IPS-18a (cell line): Measurements from ENCODE around the gene ELMO1.

Experiments
- H3K27ac ChIP-seq: one replicate; pipeline ENCODE4 v1.5.1; 2013; ENCODE audit warnings: low read length
- H3K27me3 ChIP-seq: one replicate; pipeline ENCODE4 v1.6.1; 2013; ENCODE audit warnings: mild to moderate bottlenecking, low read length; ENCODE audit not compliant: control insufficient read depth, insufficient read depth
- H3K36me3 ChIP-seq: one replicate; pipeline ENCODE4 v1.6.1; 2013; ENCODE audit warnings: low read depth, low read length; ENCODE audit not compliant: control insufficient read depth
- H3K4me1 ChIP-seq: one replicate; pipeline ENCODE4 v1.6.1; 2013; ENCODE audit warnings: low read depth, low read length; ENCODE audit not compliant: control insufficient read depth
- H3K4me3 ChIP-seq: one replicate; pipeline ENCODE4 v1.5.1; 2013; ENCODE audit warnings: low read length
- H3K9ac ChIP-seq: one replicate; pipeline ENCODE4 v1.6.1; 2013; ENCODE audit warnings: mild to moderate bottlenecking, low read length, moderate library complexity
- H3K9me3 ChIP-seq: one replicate; pipeline ENCODE4 v1.6.1; 2013; ENCODE audit warnings: low read depth, low read length; ENCODE audit not compliant: control insufficient read depth

ELMO1 gene

GRCh38 chr7:37218956-37219355 is 229.7 kb downstream of the ELMO1 start:
- H3K36me3 ChIP-seq = no peaks in the 10 kb centered on the region
- no peak overlapping the region for H3K9ac ChIP-seq
- H3K27ac ChIP-seq = no peak overlapping the region
- H3K4me1 ChIP-seq = peaks cover 27% of the 10 kb centered on the region
- H3K4me3 ChIP-seq = no peak overlapping the region
- H3K9me3 ChIP-seq = no peaks in the 10 kb centered on the region
- H3K27me3 ChIP-seq = no peaks in the 10 kb centered on the region

DNA sequence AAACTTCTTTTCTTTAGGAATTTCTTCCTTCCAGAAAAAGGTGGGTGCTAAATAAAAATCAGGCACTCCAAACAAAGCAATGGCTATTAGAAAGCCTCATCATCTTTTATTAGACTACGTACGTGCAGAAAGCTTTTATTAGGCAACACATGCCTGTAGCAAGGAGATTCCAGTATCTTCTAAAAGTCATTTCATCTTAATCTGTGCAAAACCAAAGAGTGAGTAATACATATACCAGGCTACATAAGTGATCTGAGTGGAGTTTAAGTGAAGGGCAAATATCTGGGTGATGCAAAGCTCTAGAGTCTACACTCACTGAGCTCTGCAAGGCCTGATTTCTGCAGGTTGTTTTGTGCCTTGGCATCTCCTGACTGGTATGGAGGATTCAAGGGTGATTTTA is 231.7 kb downstream of the ELMO1 start:
- Histone ChIP-seq H3K9me3 (no peaks in the 10 kb centered on the region), H3K9ac (no peak overlapping the region), H3K27me3 (no peaks in the 10 kb centered on the region), H3K27ac (no peak overlapping the region), H3K4me1 (peaks cover 27% of the 10 kb centered on the region), H3K36me3 (no peaks in the 10 kb centered on the region), H3K4me3 (no peak overlapping the region)

- Histone ChIP-seq H3K36me3 (no peaks in the 10 kb centered on the region), H3K9ac (no peak overlapping the region)
Observed at GRCh38 chr7:37216156-37216852, 232.4 kb downstream of the ELMO1 start.

DNA sequence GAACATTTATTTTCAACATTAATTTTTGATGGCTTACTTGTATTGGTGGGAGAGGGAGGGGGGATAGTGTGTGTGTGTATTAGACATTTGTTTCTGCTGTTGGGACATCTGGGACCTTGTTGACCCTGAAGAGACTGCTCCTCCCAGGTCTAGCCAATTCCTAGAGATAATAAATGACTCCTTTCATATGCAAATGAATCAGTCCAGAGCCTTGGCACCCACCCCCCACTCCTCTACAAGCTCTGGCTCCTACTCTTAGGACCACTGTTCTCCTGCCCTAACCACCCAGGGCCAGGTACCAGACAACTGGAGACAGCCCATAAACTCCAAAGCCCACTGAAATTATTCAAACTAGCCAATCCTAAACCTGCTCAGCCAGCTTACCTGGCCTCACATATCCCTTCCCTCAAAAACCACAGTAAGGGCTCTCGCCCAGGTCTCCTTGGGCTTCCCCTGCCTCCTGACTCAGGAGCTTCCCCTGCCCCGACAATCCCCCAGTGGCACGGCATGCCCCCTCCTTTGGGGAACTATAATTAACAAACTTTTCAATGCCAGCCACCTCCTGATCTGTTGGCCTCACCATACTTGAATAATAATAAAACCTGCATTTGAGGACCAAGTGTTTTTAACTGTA is 233.3 kb downstream of the ELMO1 start:
- Histone ChIP-seq H3K4me1 (peaks cover 27% of the 10 kb centered on the region), H3K27me3 (no peaks in the 10 kb centered on the region), H3K9me3 (no peaks in the 10 kb centered on the region), H3K27ac (no peak overlapping the region), H3K36me3 (no peaks in the 10 kb centered on the region), H3K4me3 (no peak overlapping the region), H3K9ac (no peak overlapping the region)

More at GRCh38 chr7:37216156-37216852, 232.4 kb downstream of the ELMO1 start:
- Histone ChIP-seq H3K9me3 (no peaks in the 10 kb centered on the region), H3K4me3 (no peak overlapping the region), H3K27ac (no peak overlapping the region), H3K27me3 (no peaks in the 10 kb centered on the region), H3K4me1 (peaks cover 27% of the 10 kb centered on the region)

DNA sequence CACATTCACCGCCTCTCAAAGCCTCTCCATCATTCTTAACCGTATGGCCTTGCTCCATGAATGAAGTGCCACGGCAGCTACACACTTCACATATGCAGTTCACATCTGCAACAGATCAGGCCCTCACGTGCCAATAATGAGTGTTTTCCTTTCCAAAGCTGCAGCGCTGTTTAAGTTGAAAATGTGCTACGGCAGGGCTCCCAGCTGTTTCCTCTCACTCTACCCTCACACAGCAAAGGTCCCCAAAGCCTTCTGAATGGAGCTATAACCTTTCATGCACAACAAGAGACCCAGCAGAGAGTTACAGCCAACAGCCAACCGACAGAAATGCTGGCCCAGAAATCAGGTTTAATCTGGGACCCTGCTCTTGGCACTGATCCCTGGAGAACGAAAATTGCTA is 236.1 kb downstream of the ELMO1 start:
- Histone ChIP-seq H3K4me1 (peaks cover 20% of the 10 kb centered on the region), H3K4me3 (no peak overlapping the region), H3K27ac (no peak overlapping the region), H3K9ac (no peak overlapping the region), H3K27me3 (no peaks in the 10 kb centered on the region), H3K9me3 (no peaks in the 10 kb centered on the region), H3K36me3 (no peaks in the 10 kb centered on the region)

DNA sequence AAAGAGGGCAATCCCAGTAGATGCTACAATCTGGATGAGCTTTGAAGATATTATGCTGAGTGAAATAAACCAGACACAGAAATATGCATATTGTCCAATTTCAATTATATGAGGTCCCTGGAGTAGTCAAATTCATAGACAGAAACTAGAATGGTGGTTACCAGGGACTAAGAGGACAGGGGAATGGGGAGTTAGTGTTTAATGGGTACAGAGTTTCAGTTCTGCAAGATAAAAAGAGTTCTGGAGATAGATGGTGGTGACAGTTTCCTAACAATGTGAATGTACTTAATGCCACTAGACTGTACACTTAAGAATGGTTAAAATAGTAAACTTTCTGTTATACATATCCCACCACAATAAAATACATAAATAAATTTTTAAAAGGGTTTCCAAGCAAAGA is 236.6 kb downstream of the ELMO1 start:
- no peaks in the 10 kb centered on the region for H3K27me3 ChIP-seq
- H3K9me3 ChIP-seq = no peaks in the 10 kb centered on the region
- H3K36me3 ChIP-seq = no peaks in the 10 kb centered on the region
- H3K4me3 ChIP-seq = no peak overlapping the region
- peaks cover 20% of the 10 kb centered on the region for H3K4me1 ChIP-seq
- H3K9ac ChIP-seq = no peak overlapping the region
- no peak overlapping the region for H3K27ac ChIP-seq

- no peak overlapping the region for H3K4me3 ChIP-seq
- no peaks in the 10 kb centered on the region for H3K36me3 ChIP-seq
Observed at GRCh38 chr7:37211097-37211880, 237.4 kb downstream of the ELMO1 start.

DNA sequence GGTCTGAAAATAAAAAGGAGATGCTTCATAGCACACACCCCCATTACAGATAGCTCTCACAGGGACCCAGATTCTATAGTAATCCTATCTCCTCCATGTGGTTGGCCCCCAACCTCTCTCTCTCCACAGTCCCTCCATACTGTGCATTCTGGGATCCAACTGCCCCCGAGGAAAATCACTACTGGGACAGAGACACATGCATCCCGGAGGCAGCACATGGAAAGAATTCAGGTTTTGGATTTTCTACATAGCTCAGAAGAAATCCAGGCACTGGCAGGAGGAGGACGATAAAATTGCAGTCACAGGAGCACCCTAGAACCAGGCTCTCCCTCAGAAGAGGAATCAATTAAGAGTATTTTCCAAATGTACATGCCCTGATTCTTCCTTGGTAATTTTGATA is 239.5 kb downstream of the ELMO1 start:
- no peaks in the 10 kb centered on the region for H3K4me1 ChIP-seq
- no peak overlapping the region for H3K9ac ChIP-seq
- no peaks in the 10 kb centered on the region for H3K36me3 ChIP-seq
- no peaks in the 10 kb centered on the region for H3K9me3 ChIP-seq
- no peak overlapping the region for H3K27ac ChIP-seq
- H3K27me3 ChIP-seq = no peaks in the 10 kb centered on the region
- H3K4me3 ChIP-seq = no peak overlapping the region

More at GRCh38 chr7:37211097-37211880, 237.4 kb downstream of the ELMO1 start:
- Histone ChIP-seq H3K27ac (no peak overlapping the region), H3K27me3 (no peaks in the 10 kb centered on the region), H3K9me3 (no peaks in the 10 kb centered on the region), H3K9ac (no peak overlapping the region), H3K4me1 (peaks cover 14% of the 10 kb centered on the region)

DNA sequence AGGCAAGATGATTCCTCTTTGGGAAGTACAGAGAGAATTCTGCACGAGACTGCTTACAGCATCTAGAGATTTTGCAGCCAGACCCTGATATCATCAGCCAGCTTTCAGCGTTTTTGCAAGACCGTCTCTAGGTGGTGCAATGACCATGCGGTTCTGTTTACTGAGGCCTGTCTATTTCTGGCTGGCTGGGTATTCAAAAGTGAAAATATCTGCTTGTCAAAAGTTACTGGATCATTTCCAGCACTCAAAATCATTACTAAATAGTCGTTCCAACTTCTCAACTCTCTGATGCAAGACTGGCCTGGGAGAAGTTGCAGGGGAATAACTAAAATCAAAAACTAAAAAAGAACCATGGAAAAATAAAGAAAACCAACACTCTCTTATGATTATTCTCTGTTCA is 240.1 kb downstream of the ELMO1 start:
- Histone ChIP-seq H3K27me3 (no peaks in the 10 kb centered on the region), H3K4me3 (no peak overlapping the region), H3K4me1 (no peaks in the 10 kb centered on the region), H3K27ac (no peak overlapping the region), H3K9ac (no peak overlapping the region), H3K36me3 (no peaks in the 10 kb centered on the region), H3K9me3 (no peaks in the 10 kb centered on the region)

- Histone ChIP-seq H3K27me3 (no peaks in the 10 kb centered on the region), H3K9ac (no peak overlapping the region), H3K27ac (no peak overlapping the region), H3K4me1 (peaks cover 3% of the 10 kb centered on the region), H3K4me3 (no peak overlapping the region), H3K9me3 (no peaks in the 10 kb centered on the region), H3K36me3 (no peaks in the 10 kb centered on the region)
Observed at GRCh38 chr7:37206192-37206591, 242.5 kb downstream of the ELMO1 start.

DNA sequence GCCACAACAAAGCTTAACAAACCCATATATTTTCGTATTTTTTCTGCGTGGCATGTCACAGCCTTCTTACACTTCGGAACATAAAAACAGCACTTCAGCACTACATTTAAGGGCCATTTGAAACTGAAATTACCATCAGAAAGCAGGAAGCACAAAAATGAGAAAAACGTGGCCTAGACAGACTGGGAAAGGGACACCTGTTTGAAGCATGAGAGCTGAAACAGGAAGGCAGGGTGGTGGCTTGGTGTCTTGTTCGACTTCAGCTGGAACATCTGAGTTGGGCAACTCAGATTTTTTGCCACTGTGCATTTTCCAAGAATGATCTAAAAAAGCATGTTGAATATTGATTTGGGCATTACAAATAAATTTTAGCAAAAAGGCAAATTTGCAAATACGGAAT is 243.2 kb downstream of the ELMO1 start:
- H3K36me3 ChIP-seq = no peaks in the 10 kb centered on the region
- no peak overlapping the region for H3K9ac ChIP-seq
- H3K27ac ChIP-seq = no peak overlapping the region
- H3K4me1 ChIP-seq = peaks cover 3% of the 10 kb centered on the region
- no peak overlapping the region for H3K4me3 ChIP-seq
- no peaks in the 10 kb centered on the region for H3K27me3 ChIP-seq
- no peaks in the 10 kb centered on the region for H3K9me3 ChIP-seq
